DMS 273 (cell line): Measurements from ENCODE around the gene NBR1.
"Not testable (repeated sequence)": the region's sequence is repeated elsewhere in the genome, so short reads cannot be mapped to it uniquely, and the experiment has no call there.

Experiments
- DNase-seq: peaks from one replicate; lab custom pipeline; 2025; ENCODE audit not compliant: unreplicated experiment; lab: John Stamatoyannopoulos, UW

Gene NBR1

DNA sequence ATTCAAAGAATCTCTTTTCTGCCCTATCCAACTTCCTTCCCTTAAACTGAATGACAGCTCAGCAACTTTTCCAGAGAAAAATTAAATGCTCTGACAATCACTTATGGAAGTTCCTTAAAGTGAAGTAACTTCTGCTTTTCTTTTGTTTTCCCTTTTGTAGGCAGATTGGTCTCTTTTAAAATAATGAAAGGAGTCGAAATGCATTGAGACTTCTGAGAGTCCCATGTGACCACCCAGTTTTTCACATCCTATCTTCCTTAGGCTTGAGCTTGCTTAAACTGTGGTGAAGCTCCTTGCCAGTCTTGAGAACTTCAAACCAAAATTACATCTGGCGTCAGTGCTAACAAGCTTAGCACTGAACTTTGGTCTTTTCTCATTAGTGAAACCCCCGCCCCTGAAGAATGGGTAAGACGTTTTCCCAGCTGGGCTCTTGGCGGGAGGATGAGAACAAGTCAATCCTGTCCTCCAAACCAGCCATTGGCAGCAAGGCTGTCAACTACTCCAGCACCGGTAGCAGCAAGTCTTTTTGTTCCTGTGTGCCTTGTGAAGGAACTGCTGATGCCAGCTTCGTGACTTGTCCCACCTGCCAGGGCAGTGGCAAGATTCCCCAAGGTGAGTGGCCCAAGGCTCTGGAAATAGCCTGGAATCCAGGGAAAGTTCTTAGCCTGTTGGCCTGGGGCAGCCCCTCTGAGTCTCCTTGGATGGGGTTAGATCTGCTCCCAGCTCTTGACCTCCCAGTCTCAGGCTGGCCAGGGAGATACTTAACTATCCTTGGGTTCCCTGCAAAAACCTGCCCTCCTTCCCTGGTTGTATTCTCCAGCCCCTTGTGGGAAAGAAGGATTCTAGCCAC lies 41.9 kb downstream of the NBR1 start:
- DNase-seq = no peak

DNA sequence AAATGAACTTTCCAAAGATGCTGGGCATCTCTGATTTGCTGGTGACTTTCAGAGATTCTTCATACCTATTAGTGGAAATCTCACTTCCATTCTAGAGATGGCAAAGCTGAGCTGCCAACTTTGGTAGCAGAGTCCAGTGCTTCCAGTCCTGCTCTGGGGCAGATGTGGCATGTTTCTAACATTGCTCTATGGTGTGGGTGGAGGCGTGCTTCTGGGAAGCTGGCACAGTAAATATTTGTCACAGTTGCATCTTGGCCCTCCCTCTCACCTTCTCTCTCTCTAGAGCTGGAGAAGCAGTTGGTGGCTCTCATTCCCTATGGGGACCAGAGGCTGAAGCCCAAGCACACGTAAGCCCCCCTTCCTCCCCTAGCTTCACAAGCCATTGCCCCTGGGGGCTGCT lies 42.5 kb downstream of the NBR1 start:
- no peak for DNase-seq

DNA sequence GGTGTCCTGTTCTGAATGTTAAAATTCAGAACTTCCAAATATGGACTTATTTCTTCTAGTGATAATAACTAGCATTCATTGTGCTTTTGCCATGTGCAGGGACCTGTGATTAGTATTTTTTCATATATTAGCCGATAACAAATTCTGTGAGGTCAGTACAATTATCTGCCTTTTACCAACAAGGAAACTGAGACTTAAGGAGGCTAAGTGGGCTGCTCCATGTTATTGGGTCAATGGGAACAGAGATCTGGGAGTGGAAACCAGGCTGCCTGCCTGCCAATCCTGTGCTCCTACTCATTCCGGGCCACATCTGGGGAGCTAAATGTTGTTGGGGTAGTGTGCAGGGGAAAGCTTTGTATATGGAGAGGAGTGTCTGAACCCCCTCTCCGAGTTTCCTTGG lies 44.3 kb downstream of the NBR1 start:
- no peak for DNase-seq

DNA sequence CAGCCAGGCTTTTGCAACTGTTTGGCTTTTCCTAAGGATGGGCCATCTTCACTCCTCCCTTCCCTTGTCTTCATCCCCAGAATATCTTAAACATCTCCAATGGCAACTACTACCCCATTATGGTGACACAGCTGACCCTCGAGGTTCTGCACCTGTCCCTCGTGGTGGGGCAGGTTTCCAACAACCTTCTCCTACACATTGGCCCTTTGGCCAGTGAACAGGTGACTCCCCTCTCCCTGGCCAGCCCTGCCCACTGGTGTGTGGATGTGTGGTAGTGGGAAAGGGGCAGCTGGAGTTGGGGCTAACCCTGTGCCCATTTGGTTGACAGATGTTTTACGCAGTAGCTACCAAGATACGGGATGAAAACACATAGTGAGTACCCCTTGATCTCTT lies 45.4 kb downstream of the NBR1 start:
- no peak for DNase-seq

DNA sequence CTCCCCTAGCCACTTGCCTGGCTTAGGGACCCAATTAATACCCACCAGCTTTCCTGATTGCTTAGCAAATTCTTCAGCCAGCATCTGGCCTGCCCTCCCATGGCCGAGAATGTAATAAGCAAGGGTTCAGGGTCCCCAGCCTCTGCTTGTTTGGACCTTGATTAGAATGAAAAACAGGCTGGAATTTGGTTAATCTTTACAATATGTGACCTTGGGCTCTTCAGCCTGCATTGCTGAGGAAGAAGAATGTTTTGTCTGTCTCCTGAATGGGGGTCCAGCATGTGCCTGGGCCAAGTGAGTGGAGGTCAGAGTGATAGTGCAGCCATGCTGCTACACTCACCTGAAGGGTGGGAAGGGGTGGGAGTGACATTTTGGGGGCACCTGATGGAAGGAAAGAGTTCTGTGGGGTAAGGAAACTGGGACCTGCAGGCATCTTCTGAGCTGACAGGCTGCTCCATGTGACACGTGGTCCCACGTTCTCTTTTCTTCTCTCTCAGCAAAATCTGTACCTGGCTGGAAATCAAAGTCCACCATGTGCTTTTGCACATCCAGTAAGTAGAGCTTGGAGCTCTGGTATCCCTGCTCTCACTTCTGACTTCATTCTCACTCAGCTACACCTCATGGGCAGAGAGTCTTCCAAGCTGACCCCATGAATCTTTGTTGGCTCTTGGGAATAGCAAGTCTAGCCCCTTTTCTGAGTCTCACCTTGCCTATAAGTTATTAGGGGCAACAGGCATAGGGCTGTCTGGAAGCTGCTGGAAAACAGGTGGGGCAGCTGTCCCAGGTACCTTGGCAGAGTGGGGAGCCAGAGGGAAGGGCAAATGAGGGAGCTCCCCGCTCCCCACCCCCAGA lies 46.0 kb downstream of the NBR1 start:
- no peak for DNase-seq

DNA sequence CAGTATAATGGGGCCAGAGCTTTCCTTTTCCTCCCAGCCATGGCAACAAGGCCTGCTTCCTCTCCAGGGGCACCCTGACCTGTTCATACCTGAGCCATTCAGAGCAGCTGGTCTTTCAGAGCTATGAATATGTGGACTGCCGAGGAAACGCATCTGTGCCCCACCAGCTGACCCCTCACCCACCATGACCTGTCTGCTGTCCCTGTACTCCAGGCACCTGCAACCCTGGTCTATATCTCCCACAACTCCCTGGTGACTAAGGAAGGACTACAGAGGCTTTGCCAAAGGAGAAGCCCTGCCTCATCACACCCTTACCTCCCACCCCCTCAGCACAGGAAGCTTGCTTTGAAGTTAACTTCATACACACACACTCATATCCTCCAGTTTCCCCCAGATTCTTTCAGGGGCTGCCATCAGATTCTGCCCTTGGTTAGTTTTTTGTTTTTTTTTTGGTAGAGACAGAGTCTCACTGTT lies 46.6 kb downstream of the NBR1 start:
- DNase-seq = no peak

DNA sequence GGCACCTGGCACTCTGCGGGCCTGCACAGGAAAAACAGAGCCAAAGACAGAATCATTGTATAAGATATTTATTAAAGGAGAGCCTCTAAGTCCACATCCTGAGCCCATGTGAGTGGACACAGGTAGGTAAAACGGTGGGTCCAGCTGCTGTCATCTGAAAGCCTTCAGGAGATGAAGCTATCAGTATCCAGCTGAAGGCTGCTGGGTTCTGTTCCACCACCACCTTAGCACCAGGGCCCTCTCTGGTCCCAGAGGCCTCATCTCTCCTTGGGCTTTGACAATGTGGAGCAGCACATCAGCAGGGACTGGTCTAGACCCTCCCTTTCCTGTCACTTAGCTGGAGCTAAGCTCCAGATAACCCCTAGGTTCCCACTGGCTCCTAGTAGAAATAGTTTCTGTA lies 48.0 kb downstream of the NBR1 start:
- DNase-seq = no peak

DNA sequence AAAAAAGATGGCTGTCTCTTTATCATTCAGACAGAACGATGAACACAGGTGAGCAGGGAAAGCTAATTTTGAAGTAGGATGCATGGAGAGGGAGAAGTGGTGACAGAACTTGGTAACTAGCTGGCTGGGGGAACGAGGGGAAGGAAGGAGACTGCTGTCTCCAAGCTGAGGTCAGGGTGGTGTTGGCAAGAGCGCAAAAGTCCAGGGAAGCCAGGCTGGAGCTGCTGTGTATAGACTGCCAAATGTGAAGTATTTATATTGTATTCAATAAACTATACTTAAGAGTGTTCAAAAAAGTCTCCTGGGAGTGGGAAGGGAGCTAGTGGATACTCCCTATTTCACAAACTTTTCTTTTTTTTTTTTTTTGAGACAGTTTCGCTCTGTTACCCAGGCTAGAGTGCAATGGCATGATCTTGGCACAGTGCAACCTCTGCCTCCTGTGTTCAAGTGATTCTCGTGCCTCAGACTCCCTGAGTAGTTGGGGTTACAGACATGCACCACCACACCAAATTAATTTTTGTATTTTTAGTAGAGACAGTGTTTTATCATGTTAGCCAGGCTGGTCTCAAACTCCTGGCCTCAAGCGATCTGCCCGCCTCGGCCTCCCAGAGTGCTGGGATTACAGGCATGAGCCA lies 48.8 kb downstream of the NBR1 start:
- DNase-seq = no peak

DNA sequence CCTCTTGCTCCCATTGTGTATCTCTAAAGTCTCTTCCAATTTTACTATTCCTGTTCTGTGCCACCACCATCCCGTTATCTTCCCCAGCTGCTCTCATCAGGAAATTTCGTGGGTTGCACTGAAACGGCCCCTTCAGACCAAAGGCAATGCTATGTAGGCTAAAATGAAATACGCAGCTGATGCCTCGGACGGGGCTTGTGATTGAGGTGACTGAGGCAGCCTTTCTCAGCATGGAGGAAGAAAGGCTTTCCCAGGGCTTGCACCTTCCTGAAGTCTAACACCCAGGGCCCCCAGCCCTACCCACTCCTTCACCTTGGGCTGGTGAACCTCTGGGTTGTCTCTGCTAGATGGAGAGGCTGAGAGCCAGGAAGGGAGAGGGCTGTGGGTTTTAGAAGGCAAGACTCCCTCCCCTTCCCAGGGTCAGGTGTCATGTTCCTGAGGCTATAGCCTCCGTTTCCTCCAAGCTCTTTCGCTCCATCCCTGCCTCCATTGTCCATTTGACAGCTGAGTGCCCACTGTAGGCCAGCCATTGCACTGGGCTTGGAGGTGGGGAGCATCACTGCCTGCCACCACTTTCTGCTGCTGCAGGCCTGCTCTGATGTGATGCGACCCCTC lies 49.6 kb downstream of the NBR1 start:
- DNase-seq = no peak

DNA sequence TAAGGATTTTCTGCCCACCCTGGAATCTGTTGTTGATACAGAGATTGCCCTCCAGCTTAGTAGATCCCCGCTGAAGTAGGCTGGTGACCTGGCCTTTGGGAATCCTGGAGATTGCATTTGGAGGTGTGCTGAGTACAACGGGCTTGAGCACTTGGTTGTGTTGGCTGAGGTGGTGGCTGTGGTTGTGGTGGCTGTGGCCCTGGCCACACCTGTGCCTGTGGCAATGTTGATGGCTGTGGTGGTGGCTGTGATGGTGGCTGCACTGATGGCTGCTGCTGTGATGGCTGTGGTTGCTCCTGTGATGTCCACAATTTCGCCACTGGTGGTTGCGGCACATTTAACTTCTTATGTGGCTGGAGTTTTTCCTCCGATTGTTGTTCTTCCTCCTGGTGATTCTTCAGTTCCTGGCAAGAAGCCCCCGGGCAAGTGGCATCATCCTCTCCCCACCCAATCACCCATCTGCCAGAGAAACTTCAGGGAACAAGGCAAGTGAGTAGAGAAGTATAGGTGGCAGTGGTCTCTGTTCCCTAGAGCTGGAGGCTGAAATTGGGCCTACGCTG lies 53.2 kb downstream of the NBR1 start:
- no peak for DNase-seq

DNA sequence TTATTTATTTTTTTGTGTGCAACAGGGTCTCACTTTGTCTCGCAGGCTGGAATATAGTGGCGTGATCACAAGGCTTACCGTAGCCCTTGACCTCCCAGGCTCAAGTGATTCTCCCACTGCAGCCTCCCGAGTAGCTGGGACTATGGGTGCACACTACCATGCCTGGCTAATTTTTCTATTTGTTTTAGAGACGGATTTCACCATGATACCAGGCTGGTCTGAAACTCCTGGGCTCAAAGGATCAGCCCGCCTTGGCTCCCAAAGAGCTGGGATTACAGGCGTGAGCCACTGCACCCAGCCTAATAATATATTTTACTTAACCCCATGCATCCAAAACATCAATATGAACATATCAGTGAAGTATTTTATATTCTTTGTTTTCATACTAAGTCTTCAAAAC lies 55.4 kb downstream of the NBR1 start:
- no peak for DNase-seq

DNA sequence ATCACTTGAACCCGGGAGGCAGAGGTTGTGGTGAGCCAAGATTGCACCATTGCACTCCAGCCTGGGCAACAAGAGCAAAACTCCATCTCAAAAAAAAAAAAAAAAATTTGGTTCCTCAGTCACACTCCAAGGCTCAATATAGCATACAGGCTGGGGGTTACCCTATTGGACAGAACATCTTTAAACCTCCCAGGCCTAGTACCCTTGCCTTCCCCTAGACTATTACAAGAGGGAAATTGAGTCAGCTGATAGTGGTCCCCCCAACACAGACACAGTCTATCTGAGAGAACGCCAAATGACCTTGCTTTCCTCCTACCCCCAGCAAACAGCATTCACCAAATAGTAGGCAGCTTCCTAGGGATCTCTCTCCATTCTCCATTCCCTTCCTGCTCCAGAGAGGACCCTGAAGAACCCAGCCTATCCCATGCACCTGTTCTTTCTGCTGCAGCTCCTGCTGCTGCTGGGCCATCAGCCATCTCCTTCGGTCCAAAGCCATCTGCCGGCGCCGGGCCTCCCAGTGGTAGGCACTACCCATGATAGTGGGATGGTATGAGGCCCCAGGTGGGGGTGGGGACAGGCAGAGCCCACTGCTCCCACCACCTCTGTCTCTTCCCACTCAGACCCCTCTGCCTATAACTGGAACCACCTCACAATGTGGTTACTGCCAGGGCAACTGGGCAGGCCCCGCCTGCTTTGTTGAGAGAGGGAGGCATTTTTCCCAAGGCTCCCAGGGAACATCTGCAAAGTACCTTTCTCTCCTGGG lies 57.2 kb downstream of the NBR1 start, which contains the start of gene CCDC200:
TSS of gene CCDC200 (minus strand) at position 604 of the 763 bp plus-strand sequence. CDS start at position 535, 69 bp downstream.
- DNase-seq = not testable (repeated sequence)

DNA sequence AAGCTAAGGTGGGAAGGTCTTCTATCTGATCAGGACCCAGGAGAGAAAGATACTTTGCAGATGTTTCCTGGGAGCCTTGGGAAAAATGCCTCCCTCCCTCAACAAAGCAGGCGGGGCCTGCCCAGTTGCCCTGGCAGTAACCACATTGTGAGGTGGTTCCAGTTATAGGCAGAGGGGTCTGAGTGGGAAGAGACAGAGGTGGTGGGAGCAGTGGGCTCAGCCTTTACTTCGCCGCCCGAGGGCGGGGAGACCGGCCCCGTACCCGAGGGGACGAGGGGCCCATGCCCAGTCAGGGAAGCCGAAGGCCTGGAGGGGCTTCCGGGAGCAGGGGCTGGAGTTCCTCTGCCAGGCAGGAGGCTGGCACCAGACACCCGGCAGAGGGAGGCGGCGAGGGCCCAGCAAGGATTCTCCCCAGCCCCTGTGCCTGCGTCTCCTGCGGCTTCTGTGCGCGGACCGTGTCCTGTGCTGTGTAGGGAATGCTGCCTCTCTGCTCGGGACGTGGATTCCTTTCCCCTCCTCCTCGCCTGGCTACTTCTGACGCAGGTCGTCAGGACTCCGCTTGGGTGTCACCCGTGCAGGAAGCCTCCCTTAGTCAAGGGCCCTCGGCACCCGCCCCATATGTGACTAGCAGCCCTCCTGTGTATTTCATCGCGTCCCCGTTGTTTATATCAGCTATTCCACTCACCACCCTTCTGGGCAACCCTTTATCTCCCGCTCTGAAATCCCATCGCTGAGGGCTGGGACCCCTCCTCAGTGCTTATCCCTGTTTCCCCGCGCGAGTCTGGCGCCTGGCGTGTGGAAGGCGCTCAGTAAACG lies 60.4 kb downstream of the NBR1 start:
- not testable (repeated sequence) for DNase-seq

DNA sequence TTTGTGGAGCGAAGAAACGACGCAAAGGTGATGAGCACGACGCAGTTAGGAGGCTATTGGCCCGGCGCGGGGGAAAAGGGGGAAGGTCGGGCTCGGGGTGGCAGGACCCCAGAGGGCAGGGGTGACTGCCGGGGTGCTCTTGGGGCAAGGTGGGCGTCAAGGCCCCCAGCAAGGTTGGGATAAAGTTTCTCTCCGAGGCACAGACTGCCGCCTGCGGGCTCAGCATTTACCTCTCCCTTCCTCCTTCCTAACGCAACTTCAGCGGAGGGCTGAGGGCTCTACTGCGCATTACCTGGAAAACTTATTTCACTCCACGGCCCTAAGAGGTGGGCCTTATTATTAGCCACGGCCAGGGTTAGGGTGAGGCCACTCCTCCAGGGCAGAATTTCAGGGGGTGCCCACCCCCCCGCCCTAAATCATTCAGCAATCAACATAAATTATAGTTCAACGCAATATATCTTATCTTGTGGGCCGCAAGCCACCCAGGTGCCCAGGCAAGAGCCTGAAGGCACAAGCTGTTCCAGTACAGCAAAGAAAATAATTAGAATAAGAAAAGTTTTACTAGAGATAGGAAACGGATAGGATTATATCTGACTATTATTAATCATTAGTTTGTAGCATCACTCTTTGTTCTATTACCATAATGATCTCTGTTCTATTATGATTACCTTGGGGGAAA lies 61.1 kb downstream of the NBR1 start:
- not testable (repeated sequence) for DNase-seq

DNA sequence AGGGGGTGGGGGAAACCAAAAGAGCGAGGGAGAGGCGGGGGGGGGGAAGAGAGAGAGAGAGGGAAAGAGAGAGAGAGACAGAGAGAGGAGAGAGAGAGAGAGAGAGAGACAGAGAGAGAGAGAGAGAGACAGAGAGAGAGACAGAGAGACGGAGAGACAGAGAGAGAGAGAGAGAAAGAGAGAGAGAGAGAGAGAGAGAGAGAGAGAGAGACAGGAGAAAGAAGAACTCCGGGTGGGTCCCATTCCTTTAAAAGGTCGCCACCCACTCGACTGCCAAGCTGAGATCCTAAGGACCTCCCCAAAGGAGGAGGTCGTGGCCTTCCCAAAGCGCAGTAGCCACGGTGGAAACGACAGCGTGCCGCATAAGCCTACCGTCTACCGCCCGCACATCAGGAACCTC lies 62.2 kb downstream of the NBR1 start:
- DNase-seq = not testable (repeated sequence)

DNA sequence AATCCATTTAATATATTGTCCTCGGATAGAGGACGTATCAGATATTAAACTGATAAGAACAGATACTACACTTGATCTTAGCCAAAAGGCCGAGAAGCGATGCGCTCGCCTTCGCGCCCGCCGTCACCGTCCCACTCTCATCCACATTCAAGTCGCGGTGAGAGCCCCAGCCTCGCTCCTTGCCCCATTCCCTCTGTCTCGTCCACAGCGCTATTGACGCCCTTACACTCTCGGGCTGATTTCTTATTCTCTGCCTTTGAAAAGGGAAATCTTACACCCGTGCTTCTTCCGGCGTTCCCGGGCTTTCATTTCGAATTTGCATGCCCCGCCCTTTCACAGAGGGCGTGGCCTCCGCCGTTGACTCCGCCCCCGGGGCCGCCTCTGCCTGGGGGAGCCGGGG lies 62.9 kb downstream of the NBR1 start, which contains the start of gene RNU2-1:
TSS of gene RNU2-1 (minus strand) at position 101 of the 400 bp plus-strand sequence.
- DNase-seq = not testable (repeated sequence)

DNA sequence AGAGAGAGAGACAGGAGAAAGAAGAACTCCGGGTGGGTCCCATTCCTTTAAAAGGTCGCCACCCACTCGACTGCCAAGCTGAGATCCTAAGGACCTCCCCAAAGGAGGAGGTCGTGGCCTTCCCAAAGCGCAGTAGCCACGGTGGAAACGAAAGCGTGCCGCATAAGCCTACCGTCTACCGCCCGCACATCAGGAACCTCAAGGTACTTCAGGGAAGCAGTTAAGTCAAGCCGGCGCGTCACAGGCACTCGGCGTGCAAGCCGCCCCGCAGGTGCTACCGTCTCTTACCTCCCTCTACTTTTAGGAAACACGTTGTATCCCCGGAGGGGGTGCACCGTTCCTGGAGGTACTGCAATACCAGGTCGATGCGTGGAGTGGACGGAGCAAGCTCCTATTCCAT lies 68.6 kb downstream of the NBR1 start:
- not testable (repeated sequence) for DNase-seq

DNA sequence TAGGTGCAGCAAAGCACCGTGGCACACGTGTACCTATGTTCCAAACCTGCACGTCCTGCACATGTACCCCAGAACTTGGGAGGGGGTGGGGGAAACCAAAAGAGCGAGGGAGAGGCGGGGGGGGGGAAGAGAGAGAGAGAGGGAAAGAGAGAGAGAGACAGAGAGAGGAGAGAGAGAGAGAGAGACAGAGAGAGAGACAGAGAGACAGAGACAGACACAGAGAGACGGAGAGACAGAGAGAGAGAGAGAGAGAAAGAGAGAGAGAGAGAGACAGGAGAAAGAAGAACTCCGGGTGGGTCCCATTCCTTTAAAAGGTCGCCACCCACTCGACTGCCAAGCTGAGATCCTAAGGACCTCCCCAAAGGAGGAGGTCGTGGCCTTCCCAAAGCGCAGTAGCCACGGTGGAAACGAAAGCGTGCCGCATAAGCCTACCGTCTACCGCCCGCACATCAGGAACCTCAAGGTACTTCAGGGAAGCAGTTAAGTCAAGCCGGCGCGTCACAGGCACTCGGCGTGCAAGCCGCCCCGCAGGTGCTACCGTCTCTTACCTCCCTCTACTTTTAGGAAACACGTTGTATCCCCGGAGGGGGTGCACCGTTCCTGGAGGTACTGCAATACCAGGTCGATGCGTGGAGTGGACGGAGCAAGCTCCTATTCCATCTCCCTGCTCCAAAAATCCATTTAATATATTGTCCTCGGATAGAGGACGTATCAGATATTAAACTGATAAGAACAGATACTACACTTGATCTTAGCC lies 69.8 kb downstream of the NBR1 start:
- not testable (repeated sequence) for DNase-seq
